HG03565 (cell line): ENCODE measurements around the gene AGO4.
"Not testable (repeated sequence)": the region's sequence is repeated elsewhere in the genome, so short reads cannot be mapped to it uniquely, and the experiment has no call there.

ENCODE experiments used
- ATAC-seq: cut with Tn5 transposase; IDR thresholded peaks from one replicate; pipeline ENCODE4 v1.9.1; 2021; ENCODE audit warnings: mild to moderate bottlenecking, moderate library complexity; ENCODE audit not compliant: unreplicated experiment

AGO4 gene

GRCh38 chr1:35863136-35863535 lies 55.3 kb downstream of the AGO4 start:
- no peak for ATAC-seq

- ATAC-seq: no peak
Measured at GRCh38 chr1:35863881-35864625, 56.2 kb downstream of the AGO4 start.

- no peak for ATAC-seq
Measured at GRCh38 chr1:35864813-35865212, 57.0 kb downstream of the AGO4 start.

DNA sequence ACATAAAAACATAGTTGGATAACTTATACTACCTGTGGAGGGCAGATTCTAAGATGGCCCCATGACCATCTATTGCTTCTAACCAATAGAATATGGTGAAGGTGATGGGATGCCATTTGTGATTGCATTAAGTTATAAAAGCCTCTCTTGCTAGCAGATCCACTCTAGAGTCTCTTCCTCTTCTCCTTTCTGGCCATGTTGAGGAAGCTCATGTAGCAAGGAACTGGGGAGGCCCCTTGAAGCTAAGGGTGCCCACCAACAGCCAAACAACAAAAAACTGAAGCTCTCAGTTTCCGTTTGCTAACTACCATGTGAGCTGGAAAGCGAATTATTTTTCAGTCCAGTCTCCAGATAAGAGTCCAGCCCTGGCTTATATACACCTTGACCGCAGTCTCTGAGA lies 59.2 kb downstream of the AGO4 start:
- ATAC-seq: no peak

- ATAC-seq: not testable (repeated sequence)
Measured at GRCh38 chr1:35869245-35869950, 61.6 kb downstream of the AGO4 start.

GRCh38 chr1:35870651-35871309 lies 63.0 kb downstream of the AGO4 start:
- no peak for ATAC-seq

GRCh38 chr1:35873243-35873750 lies 65.5 kb downstream of the AGO4 start:
- no peak for ATAC-seq

DNA sequence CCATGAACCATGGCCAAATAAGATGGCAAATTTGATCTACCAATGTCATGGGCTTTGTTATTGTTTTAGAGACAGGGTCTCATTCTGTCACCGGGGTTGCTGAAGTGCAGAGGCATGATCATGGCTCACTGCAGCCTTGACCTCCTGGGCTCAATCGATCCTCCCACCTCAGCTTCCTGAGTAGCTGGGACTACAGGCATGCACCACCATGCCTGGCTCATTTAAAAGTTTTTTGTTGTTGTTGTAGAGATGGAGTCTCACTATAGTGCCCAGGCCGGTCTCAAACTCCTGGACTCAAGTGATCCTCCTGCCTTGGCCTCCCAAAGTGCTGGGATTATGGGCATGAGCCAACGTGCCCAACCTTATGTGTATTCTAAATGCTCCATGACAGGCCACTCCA lies 66.3 kb downstream of the AGO4 start:
- not testable (repeated sequence) for ATAC-seq

DNA sequence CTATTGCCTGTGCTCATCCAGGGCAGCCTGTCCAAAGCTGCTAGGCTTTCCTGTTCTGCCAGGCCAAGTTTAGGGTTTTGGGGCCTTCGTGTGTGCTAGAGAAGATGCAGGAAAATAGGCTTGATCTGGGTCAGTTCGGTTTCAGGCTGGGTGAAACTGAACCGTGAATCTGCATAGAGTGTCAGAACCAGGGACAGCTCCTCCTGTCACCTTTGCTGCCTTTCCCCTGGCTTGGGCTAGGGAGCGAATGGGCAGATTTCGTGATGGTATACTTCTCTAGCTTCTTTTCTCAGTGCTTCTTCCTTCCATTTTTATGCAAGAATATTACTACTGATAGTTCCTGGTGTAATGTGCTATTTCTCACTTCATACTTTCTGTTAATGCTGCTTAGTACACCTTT lies 69.2 kb downstream of the AGO4 start:
- ATAC-seq: no peak

DNA sequence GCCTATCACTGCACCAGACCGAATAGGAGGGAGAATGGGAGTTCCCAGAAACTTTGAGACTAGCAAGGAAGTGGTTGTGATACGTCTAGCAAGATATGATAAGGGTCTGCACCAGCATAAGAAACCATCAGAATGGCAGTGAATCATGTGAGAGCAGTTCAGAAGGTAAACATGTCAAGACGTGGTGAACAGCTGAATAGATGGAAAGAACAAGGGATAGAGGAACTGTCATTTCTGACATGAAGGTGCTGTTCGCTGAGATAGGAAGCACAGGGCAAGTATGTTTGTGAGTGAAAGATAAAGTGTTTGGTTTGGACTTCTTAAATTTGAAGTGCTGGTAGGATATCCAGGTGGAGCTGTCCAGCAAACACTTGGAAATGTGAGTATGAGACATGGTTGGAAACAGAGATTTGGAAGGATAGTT lies 74.0 kb downstream of the AGO4 start:
- no peak for ATAC-seq

DNA sequence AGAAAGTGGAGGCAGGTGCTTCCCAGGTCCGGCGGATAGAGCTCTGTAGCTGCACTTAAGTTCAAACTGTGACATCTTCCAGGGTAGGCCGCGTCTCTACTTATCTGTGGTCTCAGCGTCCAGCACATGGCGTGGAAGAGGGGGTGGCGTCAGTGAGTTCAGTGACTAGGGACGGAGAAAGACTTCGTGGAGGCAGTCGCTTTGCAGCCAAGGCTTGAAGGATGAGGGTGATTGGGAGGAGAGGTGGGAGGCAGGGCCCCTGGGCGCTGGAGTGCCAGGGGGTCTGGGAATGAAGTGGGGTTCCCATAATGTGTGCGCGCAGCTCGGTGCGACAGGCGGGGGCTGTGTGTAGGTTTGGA lies 74.7 kb downstream of the AGO4 start:
- no peak for ATAC-seq

DNA sequence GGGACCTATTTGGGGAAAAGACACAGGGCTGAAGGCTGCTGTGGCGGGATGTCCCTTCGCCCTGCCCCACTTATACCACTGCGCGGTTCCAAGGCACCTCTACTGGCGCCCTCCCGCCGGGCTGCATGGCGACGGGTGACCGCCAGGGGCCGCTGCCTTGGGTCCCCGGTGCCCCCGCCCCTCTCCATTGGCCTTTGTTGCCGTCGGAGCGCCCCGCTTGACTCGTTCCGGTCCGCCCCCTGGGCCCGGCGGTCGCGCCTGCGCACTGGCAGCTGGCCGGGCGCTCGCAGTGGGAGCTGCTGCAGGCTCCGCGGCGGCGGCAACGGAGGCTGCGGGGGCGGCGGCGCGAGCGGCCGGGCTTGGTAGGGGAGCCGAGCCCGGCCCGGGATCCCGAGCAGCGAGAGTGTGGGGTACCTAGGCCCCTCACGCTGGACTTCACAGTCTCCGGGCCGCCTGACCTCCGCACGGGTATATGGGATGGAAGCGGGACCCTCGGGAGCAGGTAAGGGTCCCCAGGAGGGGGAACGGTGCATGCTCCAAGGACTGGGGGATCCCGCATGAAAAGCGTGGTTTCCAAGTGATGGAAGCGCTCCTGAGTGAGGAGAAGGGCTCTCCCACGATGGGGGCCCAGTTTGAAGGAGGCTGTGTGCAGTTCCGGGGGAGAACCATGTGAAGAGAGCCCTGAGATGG lies 75.3 kb downstream of the AGO4 start, which contains the start of gene AGO1:
AGO1 (plus strand) TSS at position 265 of the 690 bp plus-strand sequence; CDS start at position 478, 213 bp downstream.
- ATAC-seq: peak; percentile 89

DNA sequence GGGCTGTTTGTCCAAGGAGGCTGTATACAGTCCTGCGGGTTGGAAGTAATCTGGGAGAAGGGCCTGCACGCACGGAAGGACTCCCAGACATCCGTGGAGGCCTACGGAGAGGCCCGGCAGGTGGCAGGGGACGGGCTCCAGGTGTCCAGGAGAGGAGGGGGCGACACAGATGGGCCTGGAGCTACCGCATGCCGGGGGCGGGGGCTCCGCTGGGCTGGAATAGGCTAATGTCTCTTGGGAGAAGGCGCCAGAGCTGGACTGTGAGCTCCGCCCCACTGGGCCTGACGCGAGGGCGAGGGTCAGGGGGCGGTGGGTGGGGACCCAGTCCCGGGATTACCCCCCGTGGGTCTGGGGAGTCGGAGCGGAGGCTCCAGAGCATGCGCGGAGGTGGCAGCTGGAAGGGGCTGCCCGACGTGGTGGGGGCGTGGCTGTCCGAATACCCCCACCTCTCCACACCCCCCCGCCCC lies 75.9 kb downstream of the AGO4 start:
- ATAC-seq: no peak

DNA sequence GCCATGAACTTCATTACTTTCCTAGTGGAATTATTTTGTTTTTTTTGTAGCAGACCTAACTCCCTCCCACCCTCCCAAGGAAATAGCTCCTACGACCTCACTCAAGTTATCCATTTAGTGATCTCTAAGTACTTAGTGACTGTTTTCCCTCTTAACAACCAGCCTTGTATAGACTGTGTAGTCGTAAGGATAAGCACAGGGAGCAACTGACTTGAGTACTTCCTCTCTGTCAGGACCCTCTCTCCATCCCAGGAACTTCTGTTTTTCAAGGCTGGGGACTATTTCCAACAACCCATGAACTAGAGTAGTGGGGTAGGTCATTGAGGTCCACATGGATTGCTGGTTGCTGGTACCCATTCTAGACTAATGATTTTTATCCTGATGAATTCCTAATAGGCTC lies 77.1 kb downstream of the AGO4 start:
- no peak for ATAC-seq

- no peak for ATAC-seq
Measured at GRCh38 chr1:35885961-35886558, 78.2 kb downstream of the AGO4 start.

DNA sequence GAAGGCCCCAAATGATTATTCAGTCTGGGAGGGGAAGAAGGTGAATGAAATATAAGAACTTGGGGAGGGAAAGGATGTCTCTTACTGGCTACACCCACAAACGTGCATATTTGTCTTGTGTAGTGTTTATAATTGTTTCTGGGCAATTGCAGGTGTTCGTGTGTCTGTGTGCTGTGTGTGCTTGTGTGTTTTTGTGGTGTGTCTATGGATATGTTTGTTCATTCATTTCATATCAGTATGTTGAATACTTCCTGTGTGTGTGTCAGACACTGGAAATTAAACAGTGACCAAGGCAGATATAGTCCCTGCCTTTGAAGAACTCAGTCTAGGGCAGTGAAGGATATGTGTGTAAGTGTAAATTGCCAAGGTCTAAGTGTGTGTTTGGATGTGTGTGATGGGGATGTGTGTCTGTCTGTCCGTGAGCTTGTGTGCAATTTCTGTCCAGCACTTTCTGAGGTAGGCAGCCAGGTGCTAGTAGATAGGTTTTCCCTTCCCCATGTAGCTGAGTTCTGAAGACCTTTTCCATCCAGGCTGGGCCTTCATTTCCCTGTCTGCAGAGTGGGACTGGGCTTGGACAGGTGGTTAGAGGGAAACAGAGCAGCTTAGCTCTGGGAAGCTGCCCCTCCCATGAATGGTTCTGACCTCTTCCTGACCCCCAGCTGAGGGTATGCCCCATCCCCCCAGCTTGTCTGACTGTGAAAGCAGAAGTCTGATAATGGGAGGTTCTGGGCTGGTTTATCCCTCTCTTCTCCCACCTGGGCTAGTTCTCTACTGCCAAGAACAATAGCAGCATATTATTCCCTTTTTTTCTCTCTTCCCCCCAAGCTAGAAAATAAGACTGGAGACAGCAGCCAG lies 79.0 kb downstream of the AGO4 start:
- no peak for ATAC-seq

- no peak for ATAC-seq
Measured at GRCh38 chr1:35887508-35887907, 79.7 kb downstream of the AGO4 start.

- no peak for ATAC-seq
Measured at GRCh38 chr1:35888255-35888654, 80.4 kb downstream of the AGO4 start.

DNA sequence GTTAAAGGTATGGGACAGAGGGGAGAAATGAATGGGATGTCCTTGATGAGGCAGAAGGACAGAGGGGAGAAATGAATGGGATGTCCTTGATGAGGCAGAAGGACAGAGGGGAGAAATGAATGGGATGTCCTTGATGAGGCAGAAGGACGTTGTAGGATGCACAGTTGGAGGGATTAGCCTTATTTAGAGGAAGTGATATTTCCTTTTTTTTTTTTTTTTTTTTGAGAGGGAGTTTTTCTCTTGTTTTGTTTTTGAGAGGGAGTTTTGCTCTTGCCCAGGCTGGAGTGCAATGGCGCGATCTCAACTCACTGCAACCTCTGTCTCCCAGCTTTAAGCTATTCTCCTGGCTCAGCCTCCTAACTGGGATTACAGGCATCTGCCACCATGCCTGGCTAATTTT lies 81.2 kb downstream of the AGO4 start:
- ATAC-seq: not testable (repeated sequence)
